KMS-11 (cell line): ENCODE results near the gene EDN2.

Experiments
- H2AFZ ChIP-seq: fragments of 200-600 bp; sonication (generic); 2 replicates; pipeline ENCODE4 v1.6.1; 2016; ENCODE audit warnings: antibody characterized with exemption, mixed run types, low read depth
- H3K27ac ChIP-seq: fragments of 200-600 bp; sonication (generic); 2 replicates; pipeline ENCODE4 v1.6.1; 2016; ENCODE audit warnings: mild to moderate bottlenecking, mixed run types
- H3K27me3 ChIP-seq: fragments of 200-600 bp; sonication (generic); 2 replicates; pipeline ENCODE4 v1.6.1; 2017; ENCODE audit warnings: mild to moderate bottlenecking, low read depth, mixed run types, moderate library complexity; ENCODE audit not compliant: insufficient read depth
- H3K36me3 ChIP-seq: fragments of 200-600 bp; sonication (generic); 2 replicates; pipeline ENCODE4 v1.6.1; 2017; ENCODE audit warnings: mild to moderate bottlenecking, mixed run types; ENCODE audit not compliant: insufficient read depth
- H3K4me1 ChIP-seq: fragments of 200-600 bp; sonication (generic); 2 replicates; pipeline ENCODE4 v1.6.1; 2016; ENCODE audit warnings: mild to moderate bottlenecking, low read depth, mixed run types; ENCODE audit not compliant: poor library complexity, severe bottlenecking
- H3K4me2 ChIP-seq: fragments of 200-600 bp; sonication (generic); 2 replicates; pipeline ENCODE4 v1.7.0; 2016; ENCODE audit warnings: mild to moderate bottlenecking, mixed run types
- H3K4me3 ChIP-seq: fragments of 200-600 bp; sonication (generic); IDR thresholded peaks from 2 replicates; pipeline ENCODE4 v1.6.1; 2017; ENCODE audit warnings: low read depth, low read length, mixed read lengths; ENCODE audit not compliant: insufficient read depth
- H3K79me2 ChIP-seq: fragments of 200-600 bp; sonication (generic); 2 replicates; pipeline ENCODE4 v1.6.1; 2016; ENCODE audit warnings: low read depth, mixed run types; ENCODE audit not compliant: insufficient read depth
- H3K9ac ChIP-seq: fragments of 200-600 bp; sonication (generic); 2 replicates; pipeline ENCODE4 v1.6.1; 2016; ENCODE audit warnings: mild to moderate bottlenecking, mixed run types
- H4K20me1 ChIP-seq: fragments of 200-600 bp; sonication (generic); 2 replicates; pipeline ENCODE4 v1.6.1; 2016; ENCODE audit warnings: mild to moderate bottlenecking, mixed run types; ENCODE audit not compliant: insufficient read depth
- CTCF ChIP-seq: fragments of 200-600 bp; sonication (generic); conservative IDR thresholded peaks from 2 replicates; pipeline ENCODE4 v1.6.1; 2017; ENCODE audit warnings: low read depth, mild to moderate bottlenecking, antibody characterized with exemption, low read length, moderate library complexity, mixed read lengths

The EDN2 gene

GRCh38 chr1:41502912-41503311, 18.4 kb upstream of the EDN2 start:
- no peak overlapping the region for H3K4me3 ChIP-seq
- H4K20me1 ChIP-seq: no peaks in the 10 kb centered on the region
- H3K36me3 ChIP-seq: no peaks in the 10 kb centered on the region
- no peaks in the 10 kb centered on the region for H3K79me2 ChIP-seq
- no peak overlapping the region for H2AFZ ChIP-seq
- H3K27ac ChIP-seq: no peak overlapping the region
- peaks cover 14% of the 10 kb centered on the region for H3K4me1 ChIP-seq
- H3K4me2 ChIP-seq: no peak overlapping the region
- TF ChIP-seq CTCF: no peak
- no peak overlapping the region for H3K9ac ChIP-seq
- no peaks in the 10 kb centered on the region for H3K27me3 ChIP-seq

GRCh38 chr1:41501581-41501980, 17.1 kb upstream of the EDN2 start:
- no peak overlapping the region for H3K27ac ChIP-seq
- no peaks in the 10 kb centered on the region for H4K20me1 ChIP-seq
- H3K4me1 ChIP-seq: peaks cover 19% of the 10 kb centered on the region
- H3K4me3 ChIP-seq: no peak overlapping the region
- H2AFZ ChIP-seq: no peak overlapping the region
- no peaks in the 10 kb centered on the region for H3K27me3 ChIP-seq
- H3K36me3 ChIP-seq: no peaks in the 10 kb centered on the region
- no peaks in the 10 kb centered on the region for H3K79me2 ChIP-seq
- H3K9ac ChIP-seq: no peak overlapping the region
- no peak for TF ChIP-seq CTCF
- H3K4me2 ChIP-seq: no peak overlapping the region

GRCh38 chr1:41500781-41501518, 16.5 kb upstream of the EDN2 start:
- no peak overlapping the region for H3K9ac ChIP-seq
- no peak overlapping the region for H3K4me2 ChIP-seq
- peaks cover 22% of the 10 kb centered on the region for H3K4me1 ChIP-seq
- H3K79me2 ChIP-seq: no peaks in the 10 kb centered on the region
- no peaks in the 10 kb centered on the region for H3K36me3 ChIP-seq
- no peak overlapping the region for H2AFZ ChIP-seq
- no peaks in the 10 kb centered on the region for H3K27me3 ChIP-seq
- H3K27ac ChIP-seq: no peak overlapping the region
- H3K4me3 ChIP-seq: no peak overlapping the region
- no peaks in the 10 kb centered on the region for H4K20me1 ChIP-seq
- no peak for TF ChIP-seq CTCF

- Histone ChIP-seq H3K4me2 (no peak overlapping the region), H3K36me3 (no peaks in the 10 kb centered on the region), H3K4me3 (no peak overlapping the region), H4K20me1 (no peaks in the 10 kb centered on the region), H3K27me3 (no peaks in the 10 kb centered on the region), H3K27ac (no peak overlapping the region), H2AFZ (no peak overlapping the region), H3K9ac (no peak overlapping the region), H3K79me2 (no peaks in the 10 kb centered on the region), H3K4me1 (peaks cover 28% of the 10 kb centered on the region)
- no peak for TF ChIP-seq CTCF
These were observed 15.9 kb upstream of the EDN2 start for GRCh38 chr1:41500378-41500777.
